ENCODE data around the gene RNASE7.
"Not testable (repeated sequence)": the region's sequence is repeated elsewhere in the genome, so short reads cannot be mapped to it uniquely, and the experiment has no call there.

The RNASE7 gene

GRCh38 chr14:21041676-21042433 is at the start of gene RNASE7:
Gene RNASE7, plus strand, starts transcription at chr14:21042362. Its CDS starts 631 bp downstream, at chr14:21042993.
- DNase-seq = no peak

- no peak for DNase-seq
Observed at GRCh38 chr14:20996521-20996920, 45.6 kb upstream of the RNASE7 start.

GRCh38 chr14:20997115-20997514 is 45.0 kb upstream of the RNASE7 start:
- no peak for DNase-seq

GRCh38 chr14:20997564-20997963 is 44.6 kb upstream of the RNASE7 start:
- no peak for DNase-seq

- DNase-seq = no peak
Observed at GRCh38 chr14:20998139-20998538, 44.0 kb upstream of the RNASE7 start.

GRCh38 chr14:20998674-20999366 is 43.3 kb upstream of the RNASE7 start, which contains the start of gene SLC39A2:
Gene SLC39A2, plus strand, starts transcription at chr14:20999293. Its CDS starts 154 bp downstream, at chr14:20999447.
- no peak for DNase-seq

- DNase-seq = no peak
Observed at GRCh38 chr14:20999591-20999990, 42.6 kb upstream of the RNASE7 start.

GRCh38 chr14:21001218-21001617 is 40.9 kb upstream of the RNASE7 start:
- no peak for DNase-seq

- DNase-seq = no peak
Observed at GRCh38 chr14:21003788-21004346, 38.3 kb upstream of the RNASE7 start.

- DNase-seq = not testable (repeated sequence)
Observed at GRCh38 chr14:21009721-21010120, 32.4 kb upstream of the RNASE7 start.

GRCh38 chr14:21011136-21011535 is 31.0 kb upstream of the RNASE7 start:
- DNase-seq = no peak

GRCh38 chr14:21014761-21015190 is 27.4 kb upstream of the RNASE7 start:
- DNase-seq = peak; percentile 79

- DNase-seq = no peak
Observed at GRCh38 chr14:21015312-21015711, 26.9 kb upstream of the RNASE7 start.

GRCh38 chr14:21016413-21017190 is 25.6 kb upstream of the RNASE7 start:
- DNase-seq = no peak

GRCh38 chr14:21017528-21018245 is 24.5 kb upstream of the RNASE7 start:
- no peak for DNase-seq

GRCh38 chr14:21018286-21018685 is 23.9 kb upstream of the RNASE7 start:
- DNase-seq = no peak

GRCh38 chr14:21018781-21019180 is 23.4 kb upstream of the RNASE7 start:
- no peak for DNase-seq

- no peak for DNase-seq
Observed at GRCh38 chr14:21019366-21019765, 22.8 kb upstream of the RNASE7 start.

- no peak for DNase-seq
Observed at GRCh38 chr14:21020977-21021545, 21.1 kb upstream of the RNASE7 start.

GRCh38 chr14:21022686-21023085 is 19.5 kb upstream of the RNASE7 start:
- DNase-seq = no peak

- DNase-seq = no peak
Observed at GRCh38 chr14:21023174-21023573, 19.0 kb upstream of the RNASE7 start.
